ENCODE measurements around the gene KIAA1328.

The KIAA1328 gene

GRCh38 chr18:37249895-37250618, 421.1 kb downstream of the KIAA1328 start:
- FAIRE-seq (no peak), DNase-seq (ENCODE audit: low spot score) (no peak)

- DNase-seq (ENCODE audit: low spot score) = no peak
- no peak for FAIRE-seq
These were observed 422.8 kb downstream of the KIAA1328 start for GRCh38 chr18:37251679-37252078.

- DNase-seq (ENCODE audit: low spot score) (no peak), FAIRE-seq (no peak)
These were observed 423.4 kb downstream of the KIAA1328 start for GRCh38 chr18:37252342-37252741.

- DNase-seq (ENCODE audit: low spot score) (no peak), FAIRE-seq (no peak)
These were observed 424.0 kb downstream of the KIAA1328 start for GRCh38 chr18:37252854-37253393.

GRCh38 chr18:37253394-37254235, 424.7 kb downstream of the KIAA1328 start:
- no peak for FAIRE-seq
- peak; percentile 88 for DNase-seq (ENCODE audit: low spot score)

GRCh38 chr18:37254236-37254754, 425.4 kb downstream of the KIAA1328 start:
- FAIRE-seq (no peak), DNase-seq (ENCODE audit: low spot score) (peak; percentile 24)

- FAIRE-seq = no peak
- no peak for DNase-seq (ENCODE audit: low spot score)
These were observed 426.0 kb downstream of the KIAA1328 start for GRCh38 chr18:37254973-37255372.

GRCh38 chr18:37258131-37258530, 429.2 kb downstream of the KIAA1328 start:
- no peak for FAIRE-seq
- DNase-seq (ENCODE audit: low spot score) = no peak

GRCh38 chr18:37258819-37259218, 429.9 kb downstream of the KIAA1328 start:
- DNase-seq (ENCODE audit: low spot score) (no peak), FAIRE-seq (no peak)

- no peak for FAIRE-seq
- no peak for DNase-seq (ENCODE audit: low spot score)
These were observed 430.8 kb downstream of the KIAA1328 start for GRCh38 chr18:37259711-37260110.

GRCh38 chr18:37260367-37261093, 431.6 kb downstream of the KIAA1328 start:
- DNase-seq (ENCODE audit: low spot score) (no peak), FAIRE-seq (no peak)

GRCh38 chr18:37261246-37261840, 432.4 kb downstream of the KIAA1328 start:
- DNase-seq (ENCODE audit: low spot score) (no peak), FAIRE-seq (no peak)

GRCh38 chr18:37261988-37262387, 433.1 kb downstream of the KIAA1328 start:
- no peak for DNase-seq (ENCODE audit: low spot score)
- FAIRE-seq = no peak

GRCh38 chr18:37264956-37265355, 436.0 kb downstream of the KIAA1328 start:
- FAIRE-seq (peak; percentile 52), DNase-seq (ENCODE audit: low spot score) (no peak)

GRCh38 chr18:37265382-37265781, 436.5 kb downstream of the KIAA1328 start:
- FAIRE-seq (no peak), DNase-seq (ENCODE audit: low spot score) (no peak)

GRCh38 chr18:37266290-37266689, 437.4 kb downstream of the KIAA1328 start:
- FAIRE-seq (no peak), DNase-seq (ENCODE audit: low spot score) (no peak)

GRCh38 chr18:37270038-37270665, 441.2 kb downstream of the KIAA1328 start:
- DNase-seq (ENCODE audit: low spot score) (peak; percentile 41), FAIRE-seq (peak; percentile 69)

GRCh38 chr18:37270666-37271052, 441.7 kb downstream of the KIAA1328 start:
- FAIRE-seq (no peak), DNase-seq (ENCODE audit: low spot score) (no peak)

GRCh38 chr18:37272226-37272625, 443.3 kb downstream of the KIAA1328 start:
- DNase-seq (ENCODE audit: low spot score) (no peak), FAIRE-seq (no peak)

- FAIRE-seq (no peak), DNase-seq (ENCODE audit: low spot score) (no peak)
These were observed 443.9 kb downstream of the KIAA1328 start for GRCh38 chr18:37272841-37273240.

Measured in urothelium cell line (cell line).